Peyer's patch (tissue), 4 donors: ENCODE data around the gene EIF3L.

Experiments used
- CTCF ChIP-seq, 6 experiments: fragments of 450-650 bp in 4 of 6; fragments of 200-600 bp in 2 of 6; sonication (generic) in 1 of 6; IDR thresholded peaks; one replicate each; pipeline ENCODE4 v1.5.1; 2017 to 2019; ENCODE audit warnings: antibody characterized with exemption in 6 of 6, mild to moderate bottlenecking in 3 of 6, moderate library complexity in 1 of 6
- POLR2A ChIP-seq, 2 donors: fragments of 450-650 bp; IDR thresholded peaks; one replicate each; pipeline ENCODE4 v1.5.1; 2017; ENCODE audit warnings: antibody characterized with exemption in 2 of 2, mild to moderate bottlenecking in 2 of 2, moderate library complexity in 2 of 2

- no peak for TF ChIP-seq CTCF (IDR thresholded peaks at IDR 0.05)
- no peak for TF ChIP-seq POLR2A (IDR thresholded peaks at IDR 0.05)
Measured at GRCh38 chr22:37816543-37817180, 32.6 kb upstream of the EIF3L start.
